Astrocyte of the cerebellum (primary cell): ENCODE measurements around the gene SRRM2.

ENCODE experiments used
- DNase-seq: peaks from one replicate; pipeline ENCODE4 v3.0.0-alpha.2; 2011; ENCODE audit warnings: low read depth
- H3K4me3 ChIP-seq: 2 replicates; pipeline ENCODE4 v1.5.1; 2011; ENCODE audit warnings: mild to moderate bottlenecking, low read depth, low read length, moderate library complexity
- CTCF ChIP-seq: IDR thresholded peaks from 2 replicates; pipeline ENCODE4 v1.5.1; 2012; ENCODE audit warnings: low read length, low read depth, moderate library complexity, mild to moderate bottlenecking; ENCODE audit errors: missing control alignments
- in situ Hi-C: cut with HindIII; loops from 2 replicates; pipeline ENCODE4 v1.10.0; 2017; ENCODE audit warnings: low sequenced_read_pairs

SRRM2 gene

GRCh38 chr16:2819179-2819938, 66.9 kb downstream of the SRRM2 start:
- no peak overlapping the region for H3K4me3 ChIP-seq
- DNase-seq, result no peak
- in situ Hi-C loops, result no loop called here
- TF ChIP-seq CTCF, result no peak

- TF ChIP-seq CTCF, result no peak
- no peak for DNase-seq
- in situ Hi-C loops, result no loop called here
- no peak overlapping the region for H3K4me3 ChIP-seq
These were observed 67.7 kb downstream of the SRRM2 start for GRCh38 chr16:2819939-2820835.
